GM21526 (cell line): ENCODE data around the gene GRIN3A.
A peak's percentile ranks its signal among the peaks of the same experiment; 100 is the strongest.
"Not testable (repeated sequence)": the region's sequence is repeated elsewhere in the genome, so short reads cannot be mapped to it uniquely, and the experiment has no call there.

Experiments
- ATAC-seq: cut with Tn5 transposase; IDR thresholded peaks from one replicate; pipeline ENCODE4 v1.9.1; 2021; ENCODE audit warnings: moderate library complexity; ENCODE audit not compliant: unreplicated experiment, low FRiP score

GRIN3A gene

DNA sequence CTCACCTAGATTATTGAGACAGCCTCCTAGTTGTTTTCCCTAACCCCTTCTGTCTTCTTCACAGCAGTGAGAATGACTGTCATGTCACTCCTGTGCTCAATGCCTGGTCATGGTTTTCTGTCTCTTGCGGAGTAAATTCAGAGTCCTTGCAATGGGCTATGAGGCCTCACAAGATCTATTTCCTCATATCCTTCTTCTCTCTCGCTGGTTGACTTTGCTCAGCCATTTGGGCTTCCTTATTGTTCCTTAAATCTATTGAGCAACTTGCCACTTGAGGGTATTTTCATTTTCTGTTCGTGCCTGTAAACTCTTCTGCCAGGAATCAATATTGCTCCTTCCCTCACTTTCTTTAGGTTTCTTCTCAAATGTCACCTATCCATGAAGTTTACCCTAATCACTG lies 152.7 kb downstream of the GRIN3A start:
- ATAC-seq = no peak

DNA sequence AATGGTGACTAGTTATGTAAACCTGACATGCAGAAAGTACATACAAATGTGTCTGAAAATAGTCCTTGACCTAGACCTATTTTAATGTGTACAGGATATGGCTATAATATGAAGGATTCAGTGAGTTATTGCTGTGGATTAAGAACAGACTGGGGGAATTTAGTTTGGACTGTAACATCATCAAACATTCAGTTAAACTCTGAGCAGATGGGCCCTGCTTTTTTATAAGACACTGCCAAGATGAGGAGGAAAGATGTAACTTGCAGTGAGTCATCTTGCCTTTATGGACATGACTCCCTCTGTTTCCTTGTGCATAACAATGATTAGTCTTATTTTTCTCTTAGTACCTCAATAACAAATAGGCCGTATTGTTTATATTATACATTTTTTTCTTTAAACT lies 155.9 kb downstream of the GRIN3A start:
- ATAC-seq = no peak

DNA sequence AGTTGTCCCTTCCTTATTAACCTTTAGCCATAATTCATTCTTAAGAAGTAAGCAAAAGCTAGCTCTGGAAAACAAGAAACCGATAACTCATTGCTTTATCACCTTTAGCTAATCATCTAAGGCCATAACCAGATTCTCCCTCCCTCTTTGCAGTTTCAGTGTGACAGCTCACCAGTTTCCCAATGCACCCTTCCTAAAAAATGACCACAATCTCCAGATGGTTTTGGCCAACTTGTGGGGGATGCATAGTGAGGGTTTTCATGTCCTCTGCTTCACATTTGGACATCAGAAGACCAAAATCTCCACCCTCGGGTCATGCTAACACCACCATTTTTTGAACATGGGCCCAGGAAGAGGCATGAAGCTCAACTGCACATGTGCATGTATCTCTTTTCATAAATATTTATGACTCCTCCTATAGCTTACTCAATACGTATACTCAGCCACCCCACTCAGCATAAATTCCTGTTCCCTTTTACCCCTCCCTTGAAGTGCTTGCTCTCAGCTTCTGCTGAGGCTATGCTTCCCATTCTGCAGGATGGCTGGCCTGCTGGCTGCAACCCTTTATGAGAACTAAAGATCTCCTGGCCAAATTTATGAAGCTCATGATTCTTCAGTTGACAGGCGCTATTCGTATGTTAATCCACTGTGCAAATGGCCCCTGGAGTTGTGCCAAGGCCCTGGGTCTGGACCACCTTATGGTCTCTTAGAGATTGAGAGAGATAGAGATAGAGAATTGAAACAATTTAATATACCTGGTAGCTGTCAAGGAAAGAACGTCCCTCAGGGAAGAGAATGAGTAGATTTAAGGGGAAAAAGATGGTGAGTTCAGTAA lies 158.5 kb downstream of the GRIN3A start:
- ATAC-seq = no peak

DNA sequence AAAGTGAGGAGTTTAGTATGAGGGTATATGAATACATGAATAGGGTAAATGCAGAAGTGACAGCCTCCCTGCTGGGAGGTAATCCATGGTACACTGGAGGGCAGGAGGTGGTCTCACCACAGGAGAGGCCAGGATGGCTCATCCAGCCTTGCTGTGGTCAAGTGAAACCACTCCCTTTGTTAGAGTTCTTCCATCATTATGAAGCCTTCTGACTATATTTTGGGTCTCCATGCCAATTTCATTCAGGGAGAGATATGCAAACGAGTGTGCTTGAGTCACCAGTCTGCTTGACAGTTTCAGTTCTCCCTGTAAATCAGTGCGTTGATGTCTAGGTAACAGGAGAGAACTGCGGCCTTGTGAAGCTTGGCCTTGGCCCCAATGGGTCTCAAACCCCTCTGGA lies 160.1 kb downstream of the GRIN3A start:
- ATAC-seq = peak; percentile 79

DNA sequence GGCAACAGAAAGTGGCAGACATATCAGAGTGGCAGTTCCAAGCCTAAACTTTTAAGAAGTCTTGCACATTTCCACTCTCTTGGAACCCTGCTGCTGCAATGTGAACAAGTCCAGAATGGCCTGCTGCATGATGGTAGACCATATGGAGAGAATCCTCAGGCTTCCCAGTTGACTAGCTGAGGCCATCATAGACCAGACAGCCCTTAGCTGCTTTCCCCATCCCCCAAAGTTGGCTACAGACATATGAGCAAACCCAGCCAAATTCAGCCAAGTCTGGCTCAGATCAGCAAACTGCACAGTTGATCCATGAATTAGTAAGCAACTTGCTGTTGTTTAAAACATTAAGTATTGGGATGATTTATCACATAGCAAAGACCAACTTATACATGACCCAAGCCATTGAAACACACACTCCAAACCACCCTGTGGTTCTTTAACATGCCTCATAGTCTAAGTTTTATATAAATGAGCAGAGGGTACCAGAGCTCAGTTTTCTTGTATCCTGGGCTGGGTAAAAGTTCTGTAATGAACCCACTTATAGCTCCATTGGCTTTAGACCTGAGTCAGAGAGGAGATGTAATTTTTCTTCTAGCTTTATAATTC lies 163.6 kb downstream of the GRIN3A start:
- ATAC-seq = no peak

DNA sequence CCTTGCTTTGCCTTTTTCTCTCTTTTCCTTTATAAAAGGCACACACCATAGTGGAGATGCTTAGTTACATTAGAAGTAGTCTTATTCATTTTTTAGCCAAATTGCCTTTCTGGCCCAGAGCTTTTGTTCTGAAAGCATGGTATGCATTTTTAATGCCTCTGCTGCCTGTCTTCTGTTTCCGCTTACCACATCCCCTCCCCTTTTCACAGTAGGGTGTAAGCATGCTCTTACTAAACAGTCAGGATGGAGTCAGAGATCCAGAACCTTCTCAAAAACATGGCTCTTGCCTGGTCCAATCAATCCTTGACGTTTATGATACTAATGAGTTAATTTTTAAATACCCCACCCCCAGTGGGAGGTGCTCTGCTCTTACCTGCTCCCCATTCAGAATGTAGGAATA lies 166.1 kb downstream of the GRIN3A start:
- ATAC-seq = no peak

DNA sequence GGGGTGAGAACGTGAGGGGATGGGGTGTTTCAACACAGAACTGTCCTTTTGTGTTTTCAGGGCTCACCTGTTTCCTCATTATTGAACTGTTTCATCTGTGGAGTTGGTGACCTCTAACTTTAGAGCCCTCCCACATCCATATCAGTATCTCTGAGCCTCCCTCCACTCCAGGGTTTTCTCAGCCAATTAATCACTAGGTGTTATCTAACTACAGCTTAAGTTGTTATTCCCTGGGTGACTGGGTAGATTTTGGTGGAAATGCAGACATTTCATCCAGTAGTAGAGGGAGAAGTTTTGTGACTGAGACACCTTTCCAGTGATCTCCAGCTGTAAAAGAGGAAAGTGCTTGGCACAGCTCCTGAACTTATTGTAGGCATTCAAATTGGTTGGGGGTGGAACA lies 167.3 kb downstream of the GRIN3A start:
- no peak for ATAC-seq

DNA sequence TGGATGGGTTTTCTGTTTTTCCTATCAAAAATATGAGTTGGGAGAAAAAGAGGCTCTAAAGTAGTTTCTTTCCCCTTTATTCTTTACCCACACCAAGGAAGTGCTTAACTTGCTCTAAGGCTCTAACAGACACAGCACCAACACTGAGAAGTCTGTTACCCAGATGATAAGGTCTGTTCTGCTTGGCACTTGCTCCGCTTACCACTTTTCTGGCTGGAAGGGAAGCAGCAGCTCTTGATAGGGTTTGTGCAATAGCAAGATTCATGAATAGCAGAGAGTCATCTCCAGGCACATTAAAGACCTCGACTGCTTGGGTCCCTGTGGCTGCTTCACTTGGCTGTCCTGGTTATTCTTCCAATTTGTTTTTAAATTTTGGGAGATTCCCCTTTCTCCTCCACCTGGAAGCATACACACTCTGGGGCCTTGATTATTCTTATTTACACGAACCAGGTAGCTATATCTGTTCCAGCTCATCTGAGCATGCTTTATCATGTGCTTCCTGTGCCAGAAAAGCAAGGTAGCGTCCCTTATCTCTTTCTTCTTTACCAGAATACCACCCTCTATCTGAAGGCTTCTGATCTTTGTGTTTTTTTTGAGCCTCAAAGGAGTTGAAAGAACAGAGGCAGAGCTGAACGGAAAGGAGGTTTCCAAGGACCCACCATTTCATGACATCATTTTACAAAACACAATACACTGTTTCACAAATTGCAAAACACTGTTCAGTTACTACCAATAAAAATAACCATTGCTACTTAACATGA lies 168.5 kb downstream of the GRIN3A start:
- no peak for ATAC-seq

DNA sequence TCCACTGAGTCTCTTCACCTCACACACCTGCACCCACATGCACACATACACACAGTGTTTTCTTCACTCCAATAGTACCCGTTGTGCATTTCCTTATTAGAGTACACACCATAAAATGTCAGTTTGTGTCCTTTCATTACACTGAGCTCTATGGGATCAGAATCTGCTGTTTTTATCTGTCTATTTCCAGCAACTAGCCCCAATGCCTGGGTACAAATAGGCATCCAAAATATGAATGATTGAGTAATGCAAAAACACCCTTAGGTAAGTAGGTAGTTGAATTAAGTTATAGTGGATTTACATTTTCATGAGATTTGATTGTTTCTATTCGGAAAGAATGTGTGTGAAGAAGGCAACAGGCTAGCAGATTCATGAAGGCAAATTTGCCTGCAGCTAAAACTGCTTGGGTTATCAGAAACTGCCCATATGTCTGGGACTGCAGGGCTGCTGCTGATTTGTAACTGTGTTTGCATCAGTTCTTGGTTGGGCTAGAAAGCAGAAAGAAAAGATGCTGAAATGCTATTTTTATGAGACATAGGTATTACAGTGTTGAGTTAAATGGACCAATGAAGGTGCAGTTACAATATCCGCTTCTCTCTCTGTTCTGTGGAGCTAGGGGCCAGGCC lies 170.6 kb downstream of the GRIN3A start:
- no peak for ATAC-seq

DNA sequence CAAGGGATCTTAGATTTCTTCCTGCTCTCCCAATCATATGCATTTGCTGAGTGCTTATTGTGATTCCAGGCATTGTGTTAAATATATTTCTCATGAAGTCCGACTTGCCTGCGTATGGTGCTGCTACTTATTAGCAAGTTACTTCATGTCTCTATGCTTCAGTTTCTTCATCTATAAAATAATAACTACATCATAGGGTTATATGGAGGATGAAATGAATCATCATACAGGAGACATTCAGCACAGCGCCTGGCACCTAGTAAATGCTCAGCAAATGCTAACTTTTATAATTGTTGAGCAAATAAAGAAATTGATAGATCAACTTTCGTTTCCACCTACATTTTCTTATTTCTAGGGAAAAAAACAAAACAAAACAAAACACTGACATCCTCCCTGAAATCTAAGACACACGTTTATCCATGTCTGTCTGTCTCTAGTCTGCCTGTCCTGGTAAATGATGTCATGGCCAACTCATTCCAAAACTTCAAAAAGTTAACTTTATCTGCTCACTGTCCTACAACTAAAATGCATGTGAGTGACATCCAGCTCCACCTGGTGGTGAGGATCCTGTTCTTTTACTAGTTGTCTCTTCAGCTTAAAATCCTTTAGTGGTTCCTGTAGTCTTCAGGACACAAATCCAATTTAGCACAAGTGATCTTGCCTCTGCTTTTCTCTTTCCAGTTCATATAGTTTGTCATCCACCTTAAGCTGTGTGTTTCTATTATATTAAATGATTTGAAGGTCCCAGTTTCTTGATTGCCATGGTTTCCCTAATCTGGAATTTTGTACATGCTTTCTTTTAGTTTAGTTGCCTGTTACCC lies 171.3 kb downstream of the GRIN3A start:
- ATAC-seq = peak; percentile 62

DNA sequence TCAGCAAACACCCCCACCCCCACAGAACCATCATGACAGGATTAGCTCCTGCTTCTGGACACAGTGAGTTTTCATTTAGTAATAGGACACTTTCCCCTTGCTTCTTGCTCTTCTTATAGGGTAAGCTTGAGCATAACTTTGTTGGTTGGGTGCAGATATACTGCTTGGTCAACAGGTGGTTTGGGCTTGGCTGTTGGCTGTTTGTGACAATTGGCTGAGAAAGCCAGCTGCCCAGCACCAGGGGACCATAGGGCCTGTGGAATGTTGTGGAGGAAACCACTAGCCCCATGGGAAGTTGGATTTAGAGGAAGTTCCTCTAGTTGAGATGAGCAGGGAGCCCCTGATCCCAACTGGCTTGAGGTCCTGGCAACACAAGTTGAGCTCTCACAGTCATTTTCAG lies 174.2 kb downstream of the GRIN3A start:
- ATAC-seq = no peak

DNA sequence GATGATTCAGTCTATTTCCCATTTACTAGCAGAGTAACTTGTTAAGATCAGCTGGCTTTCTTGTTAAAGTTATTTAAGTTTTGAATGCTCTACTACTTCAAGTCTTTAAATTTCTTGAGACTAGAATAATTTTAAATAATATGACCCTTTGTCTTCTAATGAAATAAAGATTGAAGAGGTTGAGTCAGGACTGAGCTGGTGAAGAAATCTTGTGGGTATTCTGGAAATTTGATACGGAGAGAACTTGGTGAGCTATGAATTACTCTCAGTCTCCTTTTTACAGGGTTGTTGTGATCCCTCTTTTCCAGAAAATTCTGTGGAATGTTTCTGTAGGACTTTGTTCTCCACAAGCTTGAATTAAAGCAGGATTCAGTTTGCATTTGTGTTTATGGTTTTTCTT lies 175.5 kb downstream of the GRIN3A start:
- ATAC-seq = no peak

DNA sequence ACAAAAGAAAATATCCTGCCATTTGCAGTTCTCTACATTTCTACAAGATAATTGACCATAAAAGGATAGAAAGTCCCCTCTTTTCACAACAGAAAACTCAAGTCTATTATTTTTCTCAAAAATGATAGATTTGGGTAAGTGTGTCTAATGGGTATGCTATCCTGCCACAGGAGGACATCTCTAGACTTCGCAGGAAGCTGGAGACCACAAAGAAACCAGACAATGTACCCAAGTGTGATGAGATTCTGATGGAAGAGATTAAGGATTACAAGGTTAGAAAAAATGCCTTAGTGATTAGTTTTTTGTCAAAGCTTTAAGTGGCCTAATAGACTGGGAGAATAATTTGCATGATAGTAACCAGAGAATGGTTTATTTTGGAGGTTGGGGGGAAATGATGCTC lies 176.7 kb downstream of the GRIN3A start:
- ATAC-seq = no peak

DNA sequence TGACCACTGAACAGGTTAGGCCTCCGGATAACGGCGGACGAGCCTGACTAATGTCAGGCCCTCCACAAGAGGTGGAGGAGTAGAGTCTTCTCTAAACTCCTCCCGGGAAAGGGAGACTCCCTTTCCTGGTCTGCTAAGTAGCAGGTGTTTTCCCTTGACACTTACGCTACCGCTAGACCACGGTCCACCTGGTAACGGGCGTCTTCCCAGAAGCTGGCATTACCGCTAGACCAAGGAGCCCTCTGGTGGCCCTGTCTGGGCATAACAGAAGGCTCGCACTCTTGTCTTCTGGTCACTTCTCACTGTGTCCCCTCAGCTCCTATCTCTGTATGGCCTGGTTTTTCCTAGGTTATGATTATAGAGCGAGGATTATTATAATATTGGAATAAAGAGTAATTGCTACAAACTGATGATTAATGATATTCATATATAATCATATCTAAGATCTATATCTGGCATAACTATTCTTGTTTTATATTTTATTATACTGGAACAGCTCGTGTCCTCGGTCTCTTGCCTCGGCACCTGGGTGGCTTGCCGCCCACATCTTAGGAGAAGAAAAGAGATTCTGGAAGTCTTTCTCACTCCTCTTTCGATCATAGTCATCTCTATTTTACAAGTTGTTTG lies 188.9 kb downstream of the GRIN3A start:
- ATAC-seq = not testable (repeated sequence)

DNA sequence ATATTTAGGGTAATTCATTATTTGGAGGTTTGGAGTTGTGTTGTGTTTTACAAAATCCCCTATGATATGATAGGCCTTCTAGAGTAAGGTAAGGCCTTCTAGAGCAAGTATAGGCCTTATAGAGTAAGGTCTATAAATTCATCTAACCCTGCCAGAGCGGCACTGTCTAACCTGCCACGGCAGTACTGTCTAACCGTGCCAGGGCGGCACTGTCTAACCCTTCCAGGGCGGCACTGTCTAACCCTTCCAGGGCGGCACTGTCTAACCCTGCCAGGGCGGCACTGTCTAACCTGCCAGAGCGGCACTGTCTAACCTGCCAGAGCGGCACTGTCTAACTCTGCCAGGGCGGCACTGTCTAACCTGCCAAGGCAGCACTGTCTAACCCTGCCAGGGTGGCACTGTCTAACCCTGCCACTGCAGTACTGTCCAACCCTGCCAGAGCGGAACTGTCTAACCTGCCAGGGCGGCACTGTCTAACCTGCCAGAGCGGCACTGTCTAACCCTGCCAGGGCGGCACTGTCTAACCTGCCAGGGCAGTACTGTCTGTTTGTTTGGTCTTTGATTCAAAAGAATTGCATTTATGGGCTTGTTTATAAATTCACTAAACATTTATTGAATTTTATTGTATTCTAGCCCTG lies 195.2 kb downstream of the GRIN3A start:
- ATAC-seq = no peak

DNA sequence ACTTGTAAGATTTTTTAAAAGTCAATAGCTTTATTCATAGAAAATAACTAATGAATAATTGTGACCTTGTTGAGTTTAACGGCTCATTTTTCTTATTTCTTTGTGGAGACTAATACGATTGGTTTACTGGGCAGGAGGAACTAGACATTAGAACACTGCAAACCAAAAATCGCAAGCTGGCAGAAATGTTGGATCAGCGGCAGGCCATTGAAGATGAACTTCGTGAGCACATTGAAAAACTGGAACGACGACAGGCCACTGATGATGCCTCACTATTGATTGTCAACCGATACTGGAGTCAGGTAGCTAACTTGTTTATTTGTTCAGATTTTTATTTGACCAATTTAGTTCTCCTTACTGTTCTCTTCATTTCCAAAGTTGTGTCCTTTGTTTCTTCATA lies 198.4 kb downstream of the GRIN3A start:
- ATAC-seq = no peak

DNA sequence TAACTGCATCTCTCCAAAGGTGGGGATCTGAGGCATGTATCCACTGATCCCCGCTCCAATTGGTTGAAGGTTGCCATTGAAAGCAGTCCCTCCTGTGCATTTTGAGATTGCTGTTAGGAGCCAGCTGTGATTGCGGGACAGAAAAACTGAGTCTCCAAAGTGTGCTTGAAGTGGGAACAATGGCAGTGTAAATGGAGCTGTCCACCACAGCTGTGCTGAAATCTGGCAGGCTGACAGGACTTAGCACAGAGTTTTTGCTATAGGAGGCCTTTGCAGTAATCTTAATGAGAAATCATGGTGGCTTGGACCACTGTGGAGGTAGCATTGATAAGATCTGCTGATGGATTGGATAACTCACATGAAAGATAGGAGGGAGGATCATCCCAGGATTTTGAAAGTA lies 201.5 kb downstream of the GRIN3A start:
- ATAC-seq = no peak

DNA sequence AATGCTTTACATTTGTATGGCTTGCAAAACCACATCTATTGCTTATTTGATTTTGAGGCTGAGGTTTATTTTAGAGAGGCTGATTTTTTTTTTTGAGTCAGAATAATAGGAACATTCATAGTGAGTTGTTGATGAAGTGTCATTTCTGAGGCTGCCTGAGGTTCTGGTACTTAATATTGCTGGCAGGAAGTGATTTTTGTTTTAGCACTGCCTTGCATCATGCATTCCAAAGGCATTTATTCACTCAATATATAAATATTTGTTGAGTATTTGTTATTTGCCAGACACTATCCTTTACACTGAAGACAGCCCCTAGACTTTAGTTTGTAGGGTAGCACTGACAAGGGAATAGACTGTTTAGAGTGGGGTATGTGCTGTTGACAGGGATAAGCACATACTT lies 202.1 kb downstream of the GRIN3A start:
- ATAC-seq = no peak
